Ovary (tissue), 3 donors: ENCODE results near the gene TMEM229A.

Experiments
- EP300 ChIP-seq: sonication (generic); formaldehyde crosslinking; IDR thresholded peaks from one replicate; pipeline ENCODE4 v1.6.1; 2017; ENCODE audit warnings: antibody characterized with exemption
- POLR2A ChIP-seq: fragments of 450-650 bp; IDR thresholded peaks from one replicate; pipeline ENCODE4 v1.6.1; 2017; ENCODE audit warnings: antibody characterized with exemption, mild to moderate bottlenecking, moderate library complexity
- TF ChIP-seq, protein P1 (sequence below), 3 donors: fragments of 450-650 bp in 2 of 3; fragments of 200-600 bp in 1 of 3; IDR thresholded peaks; one replicate each; pipeline versions ENCODE4 v1.5.1 to v1.8.0; 2016 to 2022; ENCODE audit warnings: antibody characterized with exemption in 3 of 3, mild to moderate bottlenecking in 1 of 3
- donor health status: DM: no; HTN: no; CAD: no.

- no peak for TF ChIP-seq POLR2A
- TF ChIP-seq, protein P1, sequence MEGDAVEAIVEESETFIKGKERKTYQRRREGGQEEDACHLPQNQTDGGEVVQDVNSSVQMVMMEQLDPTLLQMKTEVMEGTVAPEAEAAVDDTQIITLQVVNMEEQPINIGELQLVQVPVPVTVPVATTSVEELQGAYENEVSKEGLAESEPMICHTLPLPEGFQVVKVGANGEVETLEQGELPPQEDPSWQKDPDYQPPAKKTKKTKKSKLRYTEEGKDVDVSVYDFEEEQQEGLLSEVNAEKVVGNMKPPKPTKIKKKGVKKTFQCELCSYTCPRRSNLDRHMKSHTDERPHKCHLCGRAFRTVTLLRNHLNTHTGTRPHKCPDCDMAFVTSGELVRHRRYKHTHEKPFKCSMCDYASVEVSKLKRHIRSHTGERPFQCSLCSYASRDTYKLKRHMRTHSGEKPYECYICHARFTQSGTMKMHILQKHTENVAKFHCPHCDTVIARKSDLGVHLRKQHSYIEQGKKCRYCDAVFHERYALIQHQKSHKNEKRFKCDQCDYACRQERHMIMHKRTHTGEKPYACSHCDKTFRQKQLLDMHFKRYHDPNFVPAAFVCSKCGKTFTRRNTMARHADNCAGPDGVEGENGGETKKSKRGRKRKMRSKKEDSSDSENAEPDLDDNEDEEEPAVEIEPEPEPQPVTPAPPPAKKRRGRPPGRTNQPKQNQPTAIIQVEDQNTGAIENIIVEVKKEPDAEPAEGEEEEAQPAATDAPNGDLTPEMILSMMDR (IDR thresholded peaks at IDR 0.05), result no peak
- no peak for TF ChIP-seq EP300
Observed at GRCh38 chr7:124041439-124041838, 8.6 kb upstream of the TMEM229A start.
